ENCODE data around the gene C15orf40. TPM values are rescaled to one million over a fixed set of nuclear protein-coding genes. Genes with fewer than 3 reads are reported as not detected.

C15orf40 gene
- total RNA-seq, 4 donors from 2014 or later: 10.7 to 33.8 (median 19.9) TPM

DNA sequence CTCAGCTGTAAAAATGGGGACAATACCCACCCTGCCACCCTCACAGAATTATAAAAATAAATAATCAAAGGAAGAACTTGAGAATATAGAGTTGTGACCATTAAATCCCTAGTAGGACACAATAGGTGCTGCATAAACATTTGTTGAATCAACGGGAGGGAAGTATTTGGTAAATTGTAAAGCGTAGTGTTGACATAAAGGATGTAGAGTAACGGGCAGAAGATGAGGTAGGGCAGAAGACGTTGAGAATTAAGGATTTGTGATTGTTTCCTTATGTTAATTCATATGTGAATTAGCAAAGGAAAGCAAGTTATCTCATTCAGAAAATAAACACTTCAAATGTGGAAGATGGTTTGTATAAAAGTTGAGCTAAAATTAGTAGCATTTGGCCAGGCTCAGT is 18.3 kb downstream of the C15orf40 start:
- no peaks in the 10 kb centered on the region for H3K27me3 ChIP-seq
- no peak for DNase-seq
- H3K36me3 ChIP-seq: peaks cover 0 to 18% (median 0%) of the 10 kb centered on the region in 3 donors
- H3K27ac ChIP-seq: no peak overlapping the region
- TF ChIP-seq POLR2A (IDR thresholded peaks at IDR 0.05): no peak
- TF ChIP-seq, protein P1, sequence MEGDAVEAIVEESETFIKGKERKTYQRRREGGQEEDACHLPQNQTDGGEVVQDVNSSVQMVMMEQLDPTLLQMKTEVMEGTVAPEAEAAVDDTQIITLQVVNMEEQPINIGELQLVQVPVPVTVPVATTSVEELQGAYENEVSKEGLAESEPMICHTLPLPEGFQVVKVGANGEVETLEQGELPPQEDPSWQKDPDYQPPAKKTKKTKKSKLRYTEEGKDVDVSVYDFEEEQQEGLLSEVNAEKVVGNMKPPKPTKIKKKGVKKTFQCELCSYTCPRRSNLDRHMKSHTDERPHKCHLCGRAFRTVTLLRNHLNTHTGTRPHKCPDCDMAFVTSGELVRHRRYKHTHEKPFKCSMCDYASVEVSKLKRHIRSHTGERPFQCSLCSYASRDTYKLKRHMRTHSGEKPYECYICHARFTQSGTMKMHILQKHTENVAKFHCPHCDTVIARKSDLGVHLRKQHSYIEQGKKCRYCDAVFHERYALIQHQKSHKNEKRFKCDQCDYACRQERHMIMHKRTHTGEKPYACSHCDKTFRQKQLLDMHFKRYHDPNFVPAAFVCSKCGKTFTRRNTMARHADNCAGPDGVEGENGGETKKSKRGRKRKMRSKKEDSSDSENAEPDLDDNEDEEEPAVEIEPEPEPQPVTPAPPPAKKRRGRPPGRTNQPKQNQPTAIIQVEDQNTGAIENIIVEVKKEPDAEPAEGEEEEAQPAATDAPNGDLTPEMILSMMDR (IDR thresholded peaks at IDR 0.05): no peak
- H3K9me3 ChIP-seq: no peaks in the 10 kb centered on the region
- H3K4me3 ChIP-seq: no peak overlapping the region
- H3K4me1 ChIP-seq: no peaks in the 10 kb centered on the region

GRCh38 chr15:82992436-82992998 is 18.9 kb downstream of the C15orf40 start:
- Histone ChIP-seq H3K4me1 (peaks cover 0 to under 1% (median 0%) of the 10 kb centered on the region in 4 donors), H3K9me3 (no peaks in the 10 kb centered on the region), H3K4me3 (no peak overlapping the region), H3K36me3 (peaks cover 0 to 18% (median 0%) of the 10 kb centered on the region in 3 donors), H3K27ac (no peak overlapping the region), H3K27me3 (no peaks in the 10 kb centered on the region)
- DNase-seq: no peak
- no peak for TF ChIP-seq POLR2A (IDR thresholded peaks at IDR 0.05)
- TF ChIP-seq, protein P1 (IDR thresholded peaks at IDR 0.05): no peak

DNA sequence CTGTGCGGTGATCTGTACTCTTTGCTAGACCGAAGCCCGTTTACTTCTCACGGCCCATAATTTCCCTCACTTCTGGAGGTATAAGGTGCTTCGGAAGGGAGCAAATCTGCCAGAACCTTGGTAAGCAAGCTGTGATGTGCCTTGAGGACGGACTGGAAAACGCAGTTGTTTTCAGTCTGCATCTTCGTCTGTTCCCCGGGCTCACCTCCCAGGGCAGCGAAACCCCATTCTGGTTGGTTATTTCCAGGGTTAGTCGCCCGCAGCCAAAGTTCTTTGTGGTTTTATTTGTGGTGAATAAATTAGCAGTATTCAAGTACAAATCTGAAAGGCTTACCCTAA is 25.0 kb downstream of the C15orf40 start:
- peak overlapping the region; percentile 58 to 79 (median 76) for H3K27ac ChIP-seq
- peaks cover 0 to 14% (median 7%) of the 10 kb centered on the region in 4 donors for H3K4me1 ChIP-seq
- H3K27me3 ChIP-seq: no peaks in the 10 kb centered on the region
- H3K4me3 ChIP-seq: peak overlapping the region; percentile 65 to 96 (median 76)
- DNase-seq: no peak
- peaks cover 0 to 14% (median 0%) of the 10 kb centered on the region in 3 donors for H3K36me3 ChIP-seq
- TF ChIP-seq POLR2A (IDR thresholded peaks at IDR 0.05): no peak
- TF ChIP-seq, protein P1 (IDR thresholded peaks at IDR 0.05): no peak
- no peaks in the 10 kb centered on the region for H3K9me3 ChIP-seq

GRCh38 chr15:82985688-82986441 is 25.6 kb downstream of the C15orf40 start, which contains the start of gene RAMAC:
Gene RAMAC, plus strand, starts transcription at chr15:82986210. Its CDS starts 2,809 bp downstream, at chr15:82989019.
- Histone ChIP-seq H3K4me1 (peaks cover 0 to 14% (median 7%) of the 10 kb centered on the region in 4 donors), H3K4me3 (peak within 1 kb of the TSS; percentile 65 to 96 (median 76)), H3K36me3 (peaks cover 0 to 8% (median 0%) of the 10 kb centered on the region in 3 donors), H3K27ac (peak within 1 kb of the TSS; percentile 58 to 79 (median 76)), H3K27me3 (no peaks in the 10 kb centered on the region), H3K9me3 (no peaks in the 10 kb centered on the region)
- peak; percentile 91 to 98 (median 97) for DNase-seq
- TF ChIP-seq, protein P1 (IDR thresholded peaks at IDR 0.05): no peak
- peak; percentile 52 to 57 for TF ChIP-seq POLR2A (IDR thresholded peaks at IDR 0.05)

- Histone ChIP-seq H3K4me1 (peaks cover 0 to 4% (median 0%) of the 10 kb centered on the region in 4 donors), H3K36me3 (no peaks in the 10 kb centered on the region), H3K4me3 (no peak overlapping the region), H3K27me3 (no peaks in the 10 kb centered on the region), H3K27ac (no peak overlapping the region), H3K9me3 (no peaks in the 10 kb centered on the region)
- DNase-seq: no peak
- no peak for TF ChIP-seq POLR2A (IDR thresholded peaks at IDR 0.05)
- TF ChIP-seq, protein P1 (IDR thresholded peaks at IDR 0.05): no peak
Observed at GRCh38 chr15:82980981-82981380, 30.5 kb downstream of the C15orf40 start.

Data from Peyer's patch (tissue), 4 donors.